ENCODE results near the gene ANKRD52. TPM values are rescaled to one million over a fixed set of nuclear protein-coding genes. Genes with fewer than 3 reads are reported as not detected.

ANKRD52 gene
- total and polyA plus RNA-seq, 9 of the 15 experiments (the other 6 are each of a cell fraction or from before 2014, with no cell fraction given): 0.52 to 46.8 (median 7.9) TPM

GRCh38 chr12:56243731-56244181 is 14.4 kb downstream of the ANKRD52 start (continued):
- TF ChIP-seq, protein P1, sequence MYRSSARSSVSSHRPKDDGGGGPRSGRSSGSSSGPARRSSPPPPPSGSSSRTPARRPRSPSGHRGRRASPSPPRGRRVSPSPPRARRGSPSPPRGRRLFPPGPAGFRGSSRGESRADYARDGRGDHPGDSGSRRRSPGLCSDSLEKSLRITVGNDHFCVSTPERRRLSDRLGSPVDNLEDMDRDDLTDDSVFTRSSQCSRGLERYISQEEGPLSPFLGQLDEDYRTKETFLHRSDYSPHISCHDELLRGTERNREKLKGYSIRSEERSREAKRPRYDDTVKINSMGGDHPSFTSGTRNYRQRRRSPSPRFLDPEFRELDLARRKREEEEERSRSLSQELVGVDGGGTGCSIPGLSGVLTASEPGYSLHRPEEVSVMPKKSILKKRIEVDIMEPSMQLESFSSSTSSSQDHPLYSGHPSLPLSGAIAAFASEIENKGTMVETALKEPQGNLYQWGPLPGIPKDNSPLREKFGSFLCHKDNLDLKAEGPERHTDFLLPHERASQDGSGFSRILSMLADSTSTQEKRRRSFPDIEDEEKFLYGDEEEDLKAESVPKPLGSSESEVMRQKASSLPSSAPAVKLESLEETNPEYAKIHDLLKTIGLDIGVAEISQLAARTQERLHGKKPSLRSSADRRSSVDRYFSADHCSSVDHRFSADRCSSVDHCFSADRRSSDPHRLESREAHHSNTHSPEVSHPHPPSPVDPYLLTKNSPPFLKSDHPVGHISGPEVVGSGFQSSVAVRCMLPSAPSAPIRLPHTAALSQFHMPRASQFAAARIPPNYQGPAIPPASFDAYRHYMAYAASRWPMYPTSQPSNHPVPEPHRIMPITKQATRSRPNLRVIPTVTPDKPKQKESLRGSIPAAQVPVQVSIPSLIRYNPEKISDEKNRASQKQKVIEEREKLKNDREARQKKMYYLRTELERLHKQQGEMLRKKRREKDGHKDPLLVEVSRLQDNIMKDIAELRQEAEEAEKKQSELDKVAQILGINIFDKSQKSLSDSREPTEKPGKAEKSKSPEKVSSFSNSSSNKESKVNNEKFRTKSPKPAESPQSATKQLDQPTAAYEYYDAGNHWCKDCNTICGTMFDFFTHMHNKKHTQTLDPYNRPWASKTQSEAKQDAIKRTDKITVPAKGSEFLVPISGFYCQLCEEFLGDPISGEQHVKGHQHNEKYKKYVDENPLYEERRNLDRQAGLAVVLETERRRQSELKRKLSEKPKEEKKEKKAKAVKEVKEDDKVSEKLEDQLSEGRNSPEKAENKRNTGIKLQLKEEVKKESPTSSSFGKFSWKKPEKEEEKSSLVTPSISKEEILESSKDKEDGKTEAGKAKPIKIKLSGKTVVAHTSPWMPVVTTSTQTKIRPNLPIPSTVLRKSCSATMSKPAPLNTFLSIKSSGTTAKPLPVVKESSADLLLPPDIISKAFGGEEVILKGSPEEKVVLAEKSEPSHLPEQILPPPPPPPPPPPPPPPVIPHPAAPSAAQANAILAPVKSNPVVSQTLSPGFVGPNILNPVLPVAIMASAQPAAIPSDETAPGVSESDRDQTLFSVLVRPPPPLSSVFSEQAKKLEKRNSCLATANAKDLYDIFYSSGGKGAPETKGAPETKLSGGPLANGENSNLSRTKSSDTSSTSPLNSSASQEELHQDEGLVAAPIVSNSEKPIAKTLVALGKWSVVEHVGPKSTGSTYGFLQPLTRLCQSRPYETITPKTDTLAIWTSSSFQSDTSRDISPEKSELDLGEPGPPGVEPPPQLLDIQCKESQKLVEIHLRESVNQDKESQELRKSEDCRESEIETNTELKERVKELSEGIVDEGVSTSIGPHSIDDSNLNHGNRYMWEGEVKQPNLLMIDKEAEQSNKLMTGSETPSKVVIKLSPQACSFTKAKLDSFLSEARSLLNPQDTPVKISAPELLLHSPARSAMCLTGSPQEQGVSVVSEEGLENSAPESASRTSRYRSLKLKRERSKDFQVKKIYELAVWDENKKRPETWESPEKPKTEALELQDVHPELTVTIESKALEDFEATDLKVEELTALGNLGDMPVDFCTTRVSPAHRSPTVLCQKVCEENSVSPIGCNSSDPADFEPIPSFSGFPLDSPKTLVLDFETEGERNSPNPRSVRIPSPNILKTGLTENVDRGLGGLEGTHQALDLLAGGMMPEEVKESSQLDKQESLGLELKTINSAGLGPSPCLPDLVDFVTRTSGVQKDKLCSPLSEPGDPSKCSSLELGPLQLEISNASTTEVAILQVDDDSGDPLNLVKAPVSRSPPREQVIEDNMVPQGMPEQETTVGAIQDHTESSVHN (IDR thresholded peaks at IDR 0.05; ENCODE audit: borderline replicate concordance in 1 of 2, low read depth in 1 of 2): no peak
- TF ChIP-seq ZNF140 (CRISPR knock-in tag; IDR thresholded peaks at IDR 0.05): no peak
- TF ChIP-seq PHTF2 (CRISPR knock-in tag; IDR thresholded peaks at IDR 0.05): no peak
- no peak for TF ChIP-seq ZNF407 (IDR thresholded peaks at IDR 0.05; ENCODE audit: low read depth)
- no peak for TF ChIP-seq ZKSCAN3 (CRISPR knock-in tag; IDR thresholded peaks at IDR 0.05)
- 0 out of 2 replicates have a peak, but pooled peaks have one; percentile 5 for TF ChIP-seq ZNF41 (CRISPR knock-in tag; conservative IDR thresholded peaks at IDR 0.05)
- TF ChIP-seq HSF4 (CRISPR knock-in tag; IDR thresholded peaks at IDR 0.05; ENCODE audit: borderline replicate concordance): no peak
- no peak for TF ChIP-seq PHF8 (IDR thresholded peaks at IDR 0.05; ENCODE audit: borderline replicate concordance, low read length)
- TF ChIP-seq PHF21A (IDR thresholded peaks at IDR 0.05; ENCODE audit: borderline replicate concordance, low read depth): no peak

Data from K562 (cell line).